Measurements from ENCODE around the gene PRDX5. TPM values are rescaled to one million over a fixed set of nuclear protein-coding genes. Genes with fewer than 3 reads are reported as not detected.
A peak's percentile ranks its signal among the peaks of the same experiment; 100 is the strongest.

Gene PRDX5
- total and polyA plus RNA-seq, 7 donors = 122 to 323 (median 178) TPM

GRCh38 chr11:64303109-64304031 is 14.6 kb upstream of the PRDX5 start:
- no peak for TF ChIP-seq CTCF (IDR thresholded peaks at IDR 0.05)
- ATAC-seq = no peak
- Histone ChIP-seq H3K9me3 (no peaks in the 10 kb centered on the region), H3K36me3 (ENCODE audit: insufficient read depth in 1 of 2, low read depth in 1 of 2) (peaks cover 5 to 8% of the 10 kb centered on the region in 2 donors), H3K4me3 (peak overlapping the region; percentile 87), H3K27ac (peak overlapping the region; percentile 90), H3K4me1 (peaks cover 35% of the 10 kb centered on the region), H3K27me3 (ENCODE audit: insufficient read depth in 3 of 3, low read length in 2 of 3) (peaks cover 0 to 34% (median 6%) of the 10 kb centered on the region in 3 donors)
- intact Hi-C loops (cut with DNase I) = loop anchor here (5.0 kb wide), 2 partner anchors 51 to 96 kb away; partner anchors contain the start of genes FERMT3 (in 1 of the 2) and PLCB3 (in 1 of the 2)
- WGBS, 3 donors = 75 to 82% (median 78%) methylated on average over 13 of the region's 13 CpGs
- DNase-seq = no peak

DNA sequence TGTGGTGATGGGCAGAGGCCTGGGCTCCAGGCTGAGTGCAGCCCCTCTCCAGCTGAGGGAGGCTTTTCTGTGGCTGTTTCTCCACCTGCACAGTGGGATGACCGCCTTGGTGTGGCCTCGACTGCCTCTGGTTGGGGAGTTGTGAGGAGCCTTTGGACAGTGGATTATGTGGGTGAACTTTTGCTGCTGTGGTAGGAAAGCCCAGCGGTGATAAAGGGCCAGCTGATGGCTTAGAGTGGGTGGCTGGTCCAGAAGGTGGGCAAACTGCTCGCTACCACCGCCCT is 13.9 kb upstream of the PRDX5 start:
- peak overlapping the region; percentile 87 for H3K4me3 ChIP-seq
- H3K9me3 ChIP-seq = no peaks in the 10 kb centered on the region
- TF ChIP-seq CTCF (IDR thresholded peaks at IDR 0.05) = no peak
- ATAC-seq (no peak), DNase-seq (no peak)
- 52 to 59% (median 57%) methylated on average over 5 of the region's 5 CpGs for WGBS, 3 donors
- H3K27ac ChIP-seq = peak overlapping the region; percentile 90
- intact Hi-C loops (cut with DNase I) = loop anchor here (5.0 kb wide), 2 partner anchors 52 to 97 kb away; partner anchors contain the start of genes FERMT3 (in 1 of the 2) and PLCB3 (in 1 of the 2)
- H3K36me3 ChIP-seq (ENCODE audit: insufficient read depth in 1 of 2, low read depth in 1 of 2) = peaks cover 5 to 8% of the 10 kb centered on the region in 2 donors
- peaks cover 0 to 28% (median 4%) of the 10 kb centered on the region in 3 donors for H3K27me3 ChIP-seq (ENCODE audit: insufficient read depth in 3 of 3, low read length in 2 of 3)
- H3K4me1 ChIP-seq = peaks cover 35% of the 10 kb centered on the region

GRCh38 chr11:64304316-64305072 is 13.4 kb upstream of the PRDX5 start:
- no peaks in the 10 kb centered on the region for H3K9me3 ChIP-seq
- ATAC-seq (peak; percentile 56 to 73 (median 64)), DNase-seq (peak; percentile 94 to 96)
- WGBS, 3 donors = 0 to 1% (median 1%) methylated on average over 46 of the region's 46 CpGs
- TF ChIP-seq CTCF (IDR thresholded peaks at IDR 0.05) = peak; percentile 83
- H3K27ac ChIP-seq = peak overlapping the region; percentile 90
- peaks cover 5 to 8% of the 10 kb centered on the region in 2 donors for H3K36me3 ChIP-seq (ENCODE audit: insufficient read depth in 1 of 2, low read depth in 1 of 2)
- H3K4me3 ChIP-seq = peak overlapping the region; percentile 87
- peaks cover 32% of the 10 kb centered on the region for H3K4me1 ChIP-seq
- intact Hi-C loops (cut with DNase I) = loop anchor here (5.0 kb wide), 2 partner anchors 52 to 97 kb away; partner anchors contain the start of genes FERMT3 (in 1 of the 2) and PLCB3 (in 1 of the 2)
- H3K27me3 ChIP-seq (ENCODE audit: insufficient read depth in 3 of 3, low read length in 2 of 3) = peaks cover 0 to 23% (median 4%) of the 10 kb centered on the region in 3 donors

GRCh38 chr11:64305075-64305690 is 12.7 kb upstream of the PRDX5 start, which contains the start of gene ESRRA:
Gene ESRRA (plus strand): TSS chr11:64305524. CDS start chr11:64307180, 1,656 bp downstream.
- peaks cover 0 to 16% (median 4%) of the 10 kb centered on the region in 3 donors for H3K27me3 ChIP-seq (ENCODE audit: insufficient read depth in 3 of 3, low read length in 2 of 3)
- no peaks in the 10 kb centered on the region for H3K9me3 ChIP-seq
- TF ChIP-seq CTCF (IDR thresholded peaks at IDR 0.05) = no peak
- peaks cover 25% of the 10 kb centered on the region for H3K4me1 ChIP-seq
- ATAC-seq (peak; percentile 90), DNase-seq (peak; percentile 100)
- intact Hi-C loops (cut with DNase I) = no loop called here
- WGBS, 3 donors = 0% methylated on average over 56 to 81 of the region's 81 CpGs
- peak within 1 kb of the TSS; percentile 87 for H3K4me3 ChIP-seq
- H3K36me3 ChIP-seq (ENCODE audit: insufficient read depth in 1 of 2, low read depth in 1 of 2) = peaks cover 5 to 8% of the 10 kb centered on the region in 2 donors
- peak within 1 kb of the TSS; percentile 90 for H3K27ac ChIP-seq

All from psoas muscle (tissue), 8 donors.